ENCODE measurements around the gene CBL. TPM values are rescaled to one million over a fixed set of nuclear protein-coding genes. Genes with fewer than 3 reads are reported as not detected.
"Not testable (repeated sequence)": the region's sequence is repeated elsewhere in the genome, so short reads cannot be mapped to it uniquely, and the experiment has no call there.

CBL gene
- total RNA-seq, 1 donor from 2014 or later: 30.4 TPM

DNA sequence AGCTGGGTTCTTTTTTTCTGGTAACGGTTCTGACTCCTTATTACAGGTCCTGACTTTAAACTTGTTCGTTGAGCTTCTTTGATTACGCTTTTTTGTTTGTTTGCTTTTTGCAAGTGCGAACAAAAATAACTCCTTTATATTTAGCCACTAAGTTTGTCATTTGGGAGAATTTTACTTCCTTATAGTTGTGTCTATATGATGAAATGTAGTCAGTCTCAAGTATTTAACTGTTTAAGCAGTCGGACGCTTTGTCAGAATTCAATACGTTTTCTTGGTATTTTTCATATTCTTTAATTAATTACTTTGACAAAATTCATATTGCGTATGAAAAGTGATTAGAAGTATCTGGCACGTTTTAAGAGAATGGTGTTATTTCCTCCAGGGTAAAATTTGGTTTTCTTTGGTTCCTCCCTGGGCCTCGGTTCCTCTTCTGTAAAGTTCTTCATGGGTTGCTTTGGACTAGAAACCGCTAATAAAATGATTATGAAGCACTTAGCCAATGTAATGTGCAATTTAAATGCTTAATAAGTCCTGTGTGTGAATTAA lies 1.3 kb downstream of the CBL start:
- DNase-seq (ENCODE audit: low spot score): no peak

DNA sequence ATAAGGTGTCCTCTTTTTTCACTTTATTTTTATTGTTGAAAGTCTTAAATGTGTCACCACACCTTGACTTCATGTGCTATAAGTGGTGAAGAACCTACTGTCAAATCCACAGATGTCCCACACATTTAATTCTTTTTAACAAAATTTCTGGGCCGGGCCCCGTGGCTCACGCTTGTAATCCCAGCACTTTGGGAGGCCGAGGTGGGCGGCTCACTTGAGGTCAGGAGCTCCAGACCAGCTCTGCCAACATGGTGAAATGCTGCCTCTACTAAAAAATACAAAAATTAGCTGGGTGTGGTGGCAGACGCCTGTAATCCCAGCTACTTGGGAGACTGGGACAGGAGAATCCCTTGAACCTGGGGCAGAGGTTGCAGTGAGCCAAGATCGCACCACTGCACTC lies 3.0 kb downstream of the CBL start:
- peak; percentile 64 for DNase-seq (ENCODE audit: low spot score)

DNA sequence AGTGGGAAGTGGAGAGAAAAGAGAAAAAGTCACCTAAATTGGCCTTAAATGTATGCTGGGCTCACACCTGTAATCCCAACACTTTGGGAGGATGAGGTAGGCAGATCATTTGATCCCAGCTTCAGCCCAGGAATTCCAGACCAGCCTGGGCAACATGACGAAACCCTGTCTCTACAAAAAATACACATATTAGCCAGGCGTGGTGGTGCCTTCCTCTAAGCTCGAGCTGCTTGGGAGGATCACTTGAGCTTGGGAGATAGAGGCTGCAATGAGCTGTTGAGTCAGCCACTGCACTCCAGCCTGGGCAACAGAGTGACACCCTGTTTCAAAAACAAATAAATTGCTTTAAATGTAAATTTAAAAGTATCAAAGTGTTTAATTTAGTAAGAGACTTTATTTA lies 3.9 kb downstream of the CBL start:
- peak; percentile 9 for DNase-seq (ENCODE audit: low spot score)

DNA sequence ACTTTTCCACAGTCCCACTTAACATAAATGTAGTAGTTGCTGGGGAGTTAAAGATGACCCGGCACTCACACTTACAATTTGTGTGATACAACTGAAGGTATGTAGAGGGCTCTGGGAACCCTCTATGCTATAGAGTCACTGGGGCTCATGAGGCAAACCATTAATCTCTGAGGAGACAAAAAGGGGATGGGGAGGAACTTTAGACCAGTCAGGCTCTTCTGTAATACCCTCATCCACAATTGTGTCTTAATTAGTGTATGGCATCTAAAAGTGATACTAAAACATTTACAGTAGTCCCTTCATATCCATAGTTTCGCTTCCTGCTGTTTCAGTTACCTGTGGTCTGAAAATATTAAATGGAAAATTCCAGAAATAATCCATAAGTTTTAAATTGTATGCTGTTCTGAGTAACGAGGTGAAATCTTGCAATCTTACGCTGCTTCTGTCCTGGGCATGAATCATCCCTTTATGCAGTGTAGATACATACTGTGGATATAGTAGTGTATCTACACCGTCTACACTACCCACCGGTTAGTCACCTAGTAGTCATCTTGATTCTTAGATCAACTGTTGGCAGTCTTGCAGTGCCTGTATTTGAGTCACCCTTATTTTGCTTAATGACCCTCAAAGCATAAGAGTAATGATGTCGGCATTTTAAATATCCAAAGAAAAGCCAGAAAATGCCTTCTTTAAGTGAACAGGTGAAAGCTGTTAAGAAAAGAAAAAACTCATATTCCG lies 12.2 kb downstream of the CBL start:
- no peak for DNase-seq (ENCODE audit: low spot score)

DNA sequence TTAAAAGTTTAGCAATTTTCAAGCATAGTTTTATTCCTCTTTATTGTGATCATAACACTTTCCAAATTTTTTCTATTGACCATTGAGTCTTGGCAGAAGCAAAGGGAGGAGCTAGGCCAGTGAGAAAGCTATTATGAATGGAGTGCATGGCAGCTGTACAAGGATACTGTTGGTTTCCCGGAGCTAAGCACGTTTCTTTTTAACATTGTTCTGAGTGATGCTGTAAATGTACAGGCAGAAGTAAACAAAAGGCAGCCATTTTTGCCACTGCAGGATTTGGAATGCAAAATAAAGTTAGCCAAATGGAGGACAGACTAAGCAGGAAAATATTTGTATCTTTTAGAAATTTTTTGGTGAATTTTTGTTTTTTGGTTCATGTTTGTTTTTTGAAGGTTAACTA lies 16.2 kb downstream of the CBL start:
- no peak for DNase-seq (ENCODE audit: low spot score)

DNA sequence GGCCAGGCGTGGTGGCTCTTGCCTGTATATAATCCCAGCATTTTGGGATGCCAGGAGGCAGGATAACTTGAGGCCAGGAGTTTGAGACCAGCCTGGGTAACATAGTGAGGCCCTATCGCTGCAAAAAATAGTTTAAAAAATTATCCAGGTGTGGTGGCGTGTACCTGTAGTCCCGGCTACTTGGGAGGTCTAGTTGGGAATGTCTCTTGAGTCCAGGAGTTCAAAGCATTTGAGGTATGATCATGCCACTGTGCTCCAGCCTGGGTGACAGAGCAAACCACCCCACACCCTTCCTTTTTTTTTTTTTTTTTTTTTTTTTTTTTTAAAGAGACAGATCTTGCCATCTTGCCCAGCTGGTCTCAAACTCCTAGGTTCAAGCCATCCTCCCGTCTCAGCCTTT lies 16.8 kb downstream of the CBL start:
- no peak for DNase-seq (ENCODE audit: low spot score)

DNA sequence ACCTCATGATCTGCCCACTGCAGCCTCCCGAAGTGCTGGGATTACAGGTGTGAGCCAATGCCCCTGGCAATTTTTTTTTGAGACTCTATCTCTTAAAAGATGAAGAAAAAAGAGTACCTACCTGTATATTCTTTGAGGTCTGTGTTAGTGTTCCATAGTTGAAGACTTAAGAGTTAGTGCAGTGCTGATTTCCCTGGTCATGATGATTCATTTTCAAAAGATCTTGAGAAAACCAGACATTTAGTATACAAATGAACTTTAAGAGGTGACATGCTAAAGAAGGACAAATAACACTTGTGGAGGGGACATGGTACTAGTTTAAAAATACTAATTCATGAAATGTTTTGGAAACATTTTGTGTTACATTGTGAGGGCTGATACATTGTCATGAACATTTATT lies 17.7 kb downstream of the CBL start:
- no peak for DNase-seq (ENCODE audit: low spot score)

DNA sequence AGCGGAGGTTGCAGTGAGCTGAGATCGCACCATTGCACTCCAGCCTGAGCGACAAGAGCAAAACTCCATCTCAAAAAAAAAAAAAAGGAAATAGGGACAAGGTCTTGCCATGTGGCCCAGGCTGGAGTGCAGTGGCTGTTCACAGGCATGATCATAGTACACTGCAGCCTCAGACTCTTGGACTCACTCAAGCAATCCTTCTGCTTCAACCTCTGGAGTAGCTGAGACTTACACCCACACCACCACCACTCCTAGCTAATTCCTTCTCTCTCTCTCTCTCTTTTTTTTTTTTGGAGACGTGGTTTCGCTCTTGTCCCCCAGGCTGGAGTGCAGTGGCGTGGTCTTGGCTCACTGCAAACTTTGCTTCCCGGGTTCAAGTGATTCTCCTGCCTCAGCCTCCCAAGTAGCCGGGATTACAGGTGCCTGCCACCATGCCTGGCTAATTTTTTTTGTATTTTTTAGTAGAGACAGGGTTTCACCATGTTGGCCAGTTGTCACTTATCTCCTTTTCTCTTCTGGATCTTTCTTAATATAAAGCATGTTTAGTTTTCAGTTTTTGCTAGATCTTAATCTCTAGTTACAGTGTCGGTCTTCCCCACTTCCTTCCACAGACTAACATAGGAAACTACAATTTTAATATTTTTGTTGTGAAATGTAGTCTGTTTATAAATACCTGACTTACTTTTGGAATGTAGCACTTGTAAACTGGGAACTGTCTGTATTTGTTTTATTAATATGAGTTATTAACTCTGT lies 22.6 kb downstream of the CBL start:
- DNase-seq (ENCODE audit: low spot score): not testable (repeated sequence)

DNA sequence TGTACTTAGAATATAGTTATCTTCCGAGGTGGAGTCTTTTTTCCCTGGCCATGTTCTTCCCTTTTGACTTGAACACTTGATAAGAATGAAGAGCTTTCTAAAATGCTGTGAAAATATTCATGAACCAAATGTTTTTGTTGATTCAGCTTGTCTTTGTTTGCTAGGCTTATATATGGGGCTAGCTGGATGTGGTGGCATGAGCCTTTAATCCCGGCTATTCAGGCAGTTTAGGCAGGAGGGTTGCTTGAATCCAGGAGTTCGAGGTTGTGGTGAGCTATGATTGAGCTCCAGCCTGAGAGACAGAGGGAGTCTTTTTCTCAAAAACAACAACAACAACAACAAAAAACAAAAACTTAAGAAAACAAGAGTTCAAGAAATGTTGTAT lies 23.1 kb downstream of the CBL start:
- DNase-seq (ENCODE audit: low spot score): no peak

DNA sequence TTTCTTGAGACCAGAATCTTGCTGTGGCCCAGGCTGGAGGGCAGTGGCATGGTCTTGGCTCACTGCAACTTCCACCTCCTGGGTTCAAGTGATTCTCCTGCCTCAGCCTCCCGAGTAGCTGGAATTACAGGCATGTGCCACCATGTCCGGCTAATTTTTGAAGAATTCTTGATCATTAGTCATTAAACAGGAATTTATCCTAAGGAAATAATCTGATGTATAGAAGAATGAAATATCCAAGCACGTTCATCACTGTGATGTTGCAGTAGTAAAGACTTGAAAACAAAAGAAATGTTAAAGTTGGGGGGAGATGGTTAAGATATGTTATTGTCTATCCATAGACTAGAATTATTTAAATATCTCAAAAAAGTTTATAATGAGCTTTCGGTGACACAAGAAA lies 23.6 kb downstream of the CBL start:
- no peak for DNase-seq (ENCODE audit: low spot score)

DNA sequence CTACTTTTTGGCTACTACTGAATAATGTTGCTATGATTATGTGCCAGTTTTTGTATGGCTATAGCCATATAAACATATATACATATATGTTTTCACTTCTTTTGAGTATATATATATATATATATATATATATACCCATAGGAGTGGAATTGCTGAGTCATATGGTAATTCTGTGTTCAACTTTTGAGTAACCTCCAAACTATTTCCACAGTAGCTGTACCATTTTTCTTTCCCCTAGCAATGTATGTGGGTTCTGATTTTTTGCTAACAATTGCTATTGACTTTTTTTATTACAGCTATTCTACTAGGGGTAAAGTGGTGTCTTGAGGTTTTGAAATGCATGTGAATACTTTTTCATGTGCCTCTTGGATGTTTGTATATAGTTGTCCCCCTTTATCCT lies 30.4 kb downstream of the CBL start:
- no peak for DNase-seq (ENCODE audit: low spot score)

DNA sequence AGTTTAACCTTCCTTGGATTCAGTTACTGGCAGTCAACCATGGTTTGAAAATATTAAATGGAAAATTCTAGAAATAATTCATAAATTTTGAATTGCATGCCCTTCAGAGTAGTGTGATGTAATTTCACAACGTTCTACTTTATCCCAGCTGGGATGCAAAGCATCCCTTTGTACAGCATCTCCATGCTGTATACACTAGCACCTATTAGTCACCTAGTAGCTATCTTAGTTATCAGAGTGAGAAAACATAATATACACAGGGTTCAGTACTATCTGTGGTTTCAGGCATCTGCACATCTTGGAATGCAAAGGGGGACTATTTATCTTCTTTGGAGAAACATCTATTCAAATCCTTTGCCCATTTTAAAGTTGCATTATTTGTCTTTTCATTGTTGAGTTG lies 30.8 kb downstream of the CBL start:
- DNase-seq (ENCODE audit: low spot score): no peak

DNA sequence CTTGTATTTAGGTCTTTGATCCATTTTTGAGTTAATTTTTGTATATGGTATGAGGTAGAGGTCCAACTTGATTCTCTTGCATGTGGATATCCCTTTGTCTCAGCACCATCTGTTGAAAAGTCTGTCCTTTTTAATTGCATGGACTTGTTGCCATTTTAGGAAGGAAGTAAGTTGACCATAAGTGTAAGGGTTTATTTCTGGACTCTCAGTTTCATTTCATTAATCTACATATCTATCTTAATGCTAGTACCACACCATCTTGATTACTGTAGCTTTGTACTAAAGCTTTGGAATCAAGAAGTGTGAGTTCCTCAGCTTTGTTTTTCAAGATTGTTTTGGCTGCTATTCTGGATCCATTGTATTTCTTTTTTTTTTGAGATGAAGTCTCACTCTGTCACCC lies 31.4 kb downstream of the CBL start:
- DNase-seq (ENCODE audit: low spot score): no peak

DNA sequence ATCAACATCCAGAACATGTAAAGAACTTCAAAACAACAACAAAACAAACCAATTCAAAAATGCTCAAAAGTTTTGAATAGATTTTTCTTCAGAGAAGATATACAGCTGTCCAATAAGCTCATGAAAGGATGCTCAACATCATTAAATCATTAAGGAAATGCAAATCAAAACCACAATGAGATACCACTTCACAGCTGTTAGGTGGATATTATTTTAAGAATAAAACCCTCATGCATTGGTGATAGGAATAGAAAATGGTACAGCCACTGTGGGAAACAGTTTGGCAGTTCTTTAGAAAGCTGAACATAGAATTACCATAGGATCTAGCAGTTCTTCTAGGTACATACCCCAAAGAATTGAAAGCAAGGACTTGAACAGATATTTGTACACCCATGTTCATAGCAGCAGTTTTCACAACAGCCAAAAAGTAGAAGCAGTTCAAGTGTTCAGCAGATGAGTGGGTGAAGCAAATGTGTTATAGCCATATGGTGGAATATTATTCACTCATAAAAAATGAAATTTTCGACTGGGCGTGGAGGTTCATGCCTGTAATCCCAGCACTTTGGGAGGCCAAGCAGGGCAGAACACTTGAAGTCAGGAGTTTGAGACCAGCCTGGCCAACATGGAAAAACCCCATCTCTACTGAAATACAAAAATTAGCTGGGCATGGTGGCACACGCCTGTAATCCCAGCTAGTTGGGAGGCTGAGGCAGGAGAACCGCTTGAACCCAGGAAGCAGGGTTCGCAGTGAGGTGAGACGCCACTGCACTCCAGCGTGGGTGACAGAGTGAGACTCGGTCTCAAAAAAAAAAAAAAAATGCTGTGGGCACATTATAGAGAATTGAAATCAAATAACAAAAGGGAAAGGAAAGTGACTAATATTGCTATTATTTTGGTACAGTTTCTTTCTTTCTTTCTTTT lies 42.9 kb downstream of the CBL start:
- DNase-seq (ENCODE audit: low spot score): no peak

DNA sequence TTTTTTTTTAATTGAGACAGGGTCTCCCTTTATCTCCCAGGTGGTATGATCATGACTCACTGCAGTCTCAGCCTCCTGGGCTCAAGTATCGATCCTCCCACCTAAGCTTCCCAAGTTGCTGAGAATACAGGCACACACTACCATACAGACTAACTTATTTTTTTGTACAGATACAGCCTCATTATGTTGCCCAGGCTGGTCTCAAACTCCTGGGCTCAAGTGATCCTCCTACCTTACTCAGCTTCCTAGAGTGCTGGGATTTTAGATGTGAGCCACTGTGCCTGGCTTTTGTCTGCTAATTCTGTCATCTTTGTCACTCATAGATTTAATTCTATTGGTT lies 43.5 kb downstream of the CBL start:
- no peak for DNase-seq (ENCODE audit: low spot score)

DNA sequence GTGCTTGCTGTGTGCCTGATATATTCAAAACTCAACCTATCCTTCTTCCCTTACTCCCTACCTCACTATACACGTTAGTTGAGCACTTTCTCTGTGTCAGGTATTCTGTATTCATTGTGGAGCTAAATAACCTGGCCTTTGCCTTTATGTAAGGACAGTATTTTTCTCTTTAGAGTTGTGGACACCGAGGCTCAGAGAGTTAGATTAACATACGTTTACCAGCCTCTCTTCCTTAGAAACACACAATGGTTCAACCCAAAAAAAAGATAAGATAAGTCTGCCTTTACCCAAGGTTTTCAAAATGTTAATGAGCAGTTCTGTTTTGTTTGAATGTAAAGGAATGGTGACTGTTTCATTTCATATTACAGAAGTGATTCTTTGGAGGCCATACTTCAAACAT lies 45.0 kb downstream of the CBL start:
- no peak for DNase-seq (ENCODE audit: low spot score)

DNA sequence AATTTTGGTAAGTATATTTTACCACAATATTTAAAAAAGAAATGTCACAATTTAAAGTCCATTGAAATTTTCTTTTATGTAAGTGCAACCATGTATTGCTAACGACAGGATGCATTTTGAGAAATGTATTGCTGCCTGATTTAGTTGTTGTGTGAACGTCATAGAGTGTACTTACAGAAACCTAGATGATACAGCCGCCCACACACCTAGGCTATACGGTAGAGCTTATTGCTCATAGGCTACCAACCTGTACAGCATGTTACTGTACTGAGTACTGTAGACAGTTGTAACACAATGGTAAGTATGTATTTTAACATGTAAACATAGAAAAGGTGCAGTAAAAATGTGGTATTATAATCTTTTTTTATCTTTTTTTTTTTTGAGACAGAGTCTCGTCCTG lies 48.1 kb downstream of the CBL start:
- DNase-seq (ENCODE audit: low spot score): no peak

DNA sequence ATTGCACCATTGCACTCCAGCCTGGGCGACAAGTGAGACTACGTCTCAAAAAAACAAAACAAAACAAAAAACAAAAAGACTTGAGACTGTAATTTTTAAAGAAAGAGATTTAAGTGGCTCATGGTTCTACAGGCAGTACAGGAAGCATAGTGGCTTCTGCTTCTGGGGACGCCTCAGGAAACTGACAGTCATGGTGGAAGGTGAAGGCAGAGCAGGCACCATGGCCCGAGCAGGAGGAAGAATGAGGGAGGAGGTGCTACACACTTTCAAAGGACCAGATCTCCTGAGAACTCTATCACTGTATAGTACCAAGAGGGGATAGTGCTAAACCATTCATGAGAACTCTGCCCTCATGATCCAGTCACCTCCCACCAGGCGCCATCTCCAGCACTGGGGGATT lies 52.0 kb downstream of the CBL start:
- no peak for DNase-seq (ENCODE audit: low spot score)

DNA sequence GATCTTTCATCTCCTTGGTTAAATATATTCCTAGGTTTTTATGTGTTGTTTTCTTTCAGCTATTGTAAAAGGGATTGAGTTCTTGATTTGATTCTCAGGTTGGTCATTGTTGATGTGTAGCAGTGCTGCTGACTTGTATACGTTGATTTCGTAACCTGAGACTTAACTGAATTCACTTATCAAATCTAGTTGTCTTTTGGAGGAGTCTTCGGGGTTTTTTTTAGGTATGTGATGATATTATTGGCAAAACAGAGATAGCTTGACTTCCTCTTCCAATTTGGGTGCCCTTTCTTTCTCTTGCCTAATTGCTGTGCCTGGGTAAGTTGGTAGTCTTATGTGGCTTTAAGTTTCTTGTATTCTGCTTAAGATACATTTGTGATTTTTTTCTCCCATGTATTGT lies 52.8 kb downstream of the CBL start:
- no peak for DNase-seq (ENCODE audit: low spot score)

DNA sequence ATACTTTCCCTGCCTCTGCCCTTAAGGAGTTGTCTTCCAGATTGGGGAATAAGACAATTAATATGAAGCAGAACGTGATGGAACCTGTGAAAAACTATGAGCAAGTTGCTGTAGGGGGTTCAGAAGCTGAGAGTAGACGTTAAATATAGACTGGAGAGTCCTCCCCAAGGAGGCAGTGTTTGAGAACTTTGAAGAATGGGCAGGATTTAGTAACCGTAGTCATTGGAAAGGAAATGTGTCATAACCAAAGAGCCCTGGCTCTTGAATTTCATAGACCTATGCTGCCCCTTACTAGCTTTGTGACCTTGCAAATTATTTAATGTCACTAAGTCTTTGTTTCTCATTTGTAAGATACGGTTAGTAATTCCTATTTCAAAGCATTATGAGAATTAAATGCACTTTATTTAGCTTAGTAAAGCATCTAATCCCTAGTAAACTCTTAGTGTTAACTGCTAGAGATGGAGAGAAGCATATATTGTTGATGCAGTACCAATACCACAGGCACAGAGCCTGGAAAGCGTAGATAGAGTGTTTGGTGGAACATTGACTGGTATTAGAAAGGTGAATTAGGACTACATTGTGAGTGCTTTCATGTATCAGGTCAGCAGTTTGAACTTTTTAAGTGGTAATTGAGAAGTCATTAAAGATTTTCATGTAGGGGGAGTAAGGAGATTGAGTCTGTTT lies 56.7 kb downstream of the CBL start:
- DNase-seq (ENCODE audit: low spot score): no peak

DNA sequence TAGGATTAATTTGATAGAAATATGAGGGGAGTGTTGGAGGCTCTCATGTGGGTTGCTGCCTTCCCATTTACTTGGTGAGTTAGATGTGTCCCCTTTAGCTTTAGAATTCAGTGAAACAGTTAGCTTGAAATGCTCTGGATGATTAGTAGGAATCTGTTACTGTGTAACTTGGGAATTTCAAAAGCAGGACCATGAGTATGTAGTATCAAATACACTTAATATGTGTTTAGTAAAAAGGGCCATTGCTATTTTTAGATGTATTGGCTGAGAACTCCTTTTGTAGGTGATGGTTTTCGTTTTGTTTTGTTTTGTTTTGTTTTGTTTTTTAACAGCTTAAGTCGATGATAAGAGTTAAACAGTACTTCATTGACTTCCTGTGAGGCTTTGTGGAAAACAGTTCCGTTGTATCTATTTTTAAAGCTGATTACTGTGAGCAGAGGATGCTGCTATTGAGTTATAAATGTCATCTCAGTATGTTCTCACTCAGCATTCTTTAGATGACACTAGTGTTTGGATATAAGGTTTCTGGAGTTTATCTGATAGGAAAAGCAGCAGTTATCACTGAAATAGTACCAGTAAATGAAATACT lies 57.3 kb downstream of the CBL start:
- DNase-seq (ENCODE audit: low spot score): no peak

Measured in mesenteric fat pad (tissue), 1 donor.